Measurements from ENCODE around the gene ZFP1.
A peak's percentile ranks its signal among the peaks of the same experiment; 100 is the strongest.

ZFP1 gene

DNA sequence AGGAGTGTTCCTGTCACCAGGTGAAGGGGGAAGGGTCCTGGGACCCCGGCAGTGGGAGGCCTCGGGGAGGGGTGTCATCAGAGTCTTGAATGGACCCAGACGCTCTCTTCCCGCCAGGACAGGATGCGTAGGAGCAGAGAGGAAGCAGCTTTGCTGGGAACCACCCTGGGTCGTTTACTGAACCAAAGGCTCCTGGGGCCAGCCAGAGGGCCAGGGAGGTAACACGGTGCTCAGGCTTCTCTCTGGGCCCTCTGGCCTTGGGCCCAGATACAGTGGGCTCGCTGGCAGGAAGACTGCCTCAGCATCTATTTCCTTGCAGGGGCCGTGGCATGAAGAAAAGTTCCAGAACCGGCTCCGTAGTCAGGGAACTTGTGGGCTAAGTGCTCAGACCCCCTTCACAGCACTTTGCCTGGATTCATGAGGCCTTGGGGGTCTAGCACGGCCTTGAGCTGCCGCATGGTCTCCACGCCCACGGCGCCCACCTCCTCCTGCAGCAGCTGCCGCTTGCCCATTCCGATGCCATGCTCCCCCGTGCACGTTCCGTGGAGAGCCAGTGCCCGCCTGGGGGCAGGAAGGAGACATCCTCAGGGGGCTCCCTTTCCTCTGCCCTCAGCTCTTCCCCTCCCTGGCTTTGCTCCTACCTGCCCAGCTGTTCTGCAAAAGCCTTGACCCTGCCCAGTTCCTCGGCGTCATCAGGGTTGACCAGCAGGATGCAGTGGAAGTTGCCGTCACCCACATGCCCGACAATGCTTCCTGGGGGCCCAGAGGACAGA lies 36.2 kb upstream of the ZFP1 start:
- DNase-seq = no peak
- Mint-ChIP-seq H3K27me3 (ENCODE audit: low read depth, poor library complexity) (no peaks in the 10 kb centered on the region), H3K4me1 (peaks cover 65% of the 10 kb centered on the region), H3K27ac (peak overlapping the region; percentile 90), H3K9me3 (no peaks in the 10 kb centered on the region), H3K36me3 (ENCODE audit: low read depth) (no peaks in the 10 kb centered on the region), H3K4me3 (no peak overlapping the region)
- no peak for TF ChIP-seq CTCF (IDR thresholded peaks at IDR 0.05)

DNA sequence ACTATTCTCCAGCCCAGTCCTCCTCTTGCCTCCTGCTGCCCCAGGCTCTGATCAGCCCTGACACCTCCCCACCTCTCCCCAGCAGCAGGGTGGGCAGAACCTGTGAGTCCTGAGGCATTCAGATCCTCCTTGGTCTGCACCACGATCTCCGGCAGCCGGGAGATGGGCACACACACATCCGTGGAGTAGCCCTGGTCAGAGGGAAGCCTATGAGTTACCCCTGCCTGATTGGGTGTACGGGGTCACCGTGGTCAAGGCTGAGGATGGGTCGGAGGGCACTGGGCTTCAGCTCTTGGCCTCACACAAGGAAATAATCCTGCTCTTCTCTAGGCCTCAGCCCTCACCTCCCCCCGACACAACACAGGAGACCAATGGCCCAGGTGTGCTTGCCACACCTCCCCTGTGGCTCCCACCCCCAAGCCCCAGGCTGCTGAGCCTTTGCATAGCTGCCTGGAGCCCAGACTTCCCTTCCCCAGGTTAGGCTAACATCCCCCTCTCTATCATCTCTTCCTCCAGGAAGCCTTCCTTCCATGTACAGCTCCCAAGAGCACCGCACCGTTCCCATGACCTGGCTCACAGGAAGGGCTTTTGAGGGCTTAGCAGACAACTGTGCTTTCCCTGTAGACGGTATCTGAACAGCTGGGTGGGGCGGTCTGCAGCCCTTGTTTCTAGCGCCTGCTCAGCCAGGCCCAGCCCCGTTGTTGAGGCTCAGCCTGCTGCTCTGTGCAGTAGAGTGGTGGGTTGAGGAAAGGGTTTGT lies 35.4 kb upstream of the ZFP1 start:
- H3K27ac Mint-ChIP-seq = peak overlapping the region; percentile 90
- no peaks in the 10 kb centered on the region for H3K36me3 Mint-ChIP-seq (ENCODE audit: low read depth)
- H3K4me1 Mint-ChIP-seq = peaks cover 57% of the 10 kb centered on the region
- H3K4me3 Mint-ChIP-seq = no peak overlapping the region
- H3K27me3 Mint-ChIP-seq (ENCODE audit: low read depth, poor library complexity) = no peaks in the 10 kb centered on the region
- no peaks in the 10 kb centered on the region for H3K9me3 Mint-ChIP-seq
- DNase-seq = no peak
- no peak for TF ChIP-seq CTCF (IDR thresholded peaks at IDR 0.05)

DNA sequence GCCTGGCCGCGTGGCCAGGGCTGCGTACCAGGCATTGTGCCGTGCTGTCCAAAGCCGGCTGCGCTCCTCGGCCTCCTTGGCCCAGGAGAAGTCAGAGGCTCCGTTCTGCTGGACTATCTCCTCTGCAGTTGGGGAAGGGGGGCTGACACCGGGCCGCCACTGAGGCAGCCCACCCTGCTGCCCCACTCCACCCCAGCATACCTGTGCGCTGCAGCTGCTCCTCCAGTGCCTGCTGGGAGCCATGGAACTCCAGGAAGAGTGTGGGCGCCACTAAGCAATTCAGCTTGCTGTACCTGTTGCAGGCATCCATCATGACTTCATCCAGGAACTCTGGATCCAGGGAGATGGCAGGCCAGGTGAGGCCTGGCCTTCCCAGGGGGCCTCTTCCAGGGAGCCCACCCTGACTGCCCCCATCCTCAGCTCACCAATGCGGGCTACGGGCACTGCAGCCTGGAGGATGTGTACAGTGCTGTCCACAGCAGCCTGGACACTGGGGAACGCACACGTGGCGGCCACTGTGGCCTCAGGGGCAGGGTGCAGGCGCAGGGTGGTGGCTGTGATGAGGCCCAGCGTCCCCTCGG lies 34.7 kb upstream of the ZFP1 start:
- no peak for DNase-seq
- H3K36me3 Mint-ChIP-seq (ENCODE audit: low read depth) = no peaks in the 10 kb centered on the region
- H3K4me3 Mint-ChIP-seq = no peak overlapping the region
- H3K27ac Mint-ChIP-seq = no peak overlapping the region
- no peaks in the 10 kb centered on the region for H3K27me3 Mint-ChIP-seq (ENCODE audit: low read depth, poor library complexity)
- no peak for TF ChIP-seq CTCF (IDR thresholded peaks at IDR 0.05)
- no peaks in the 10 kb centered on the region for H3K9me3 Mint-ChIP-seq
- peaks cover 50% of the 10 kb centered on the region for H3K4me1 Mint-ChIP-seq

- DNase-seq = no peak
- no peak overlapping the region for H3K4me3 Mint-ChIP-seq
- H3K4me1 Mint-ChIP-seq = peaks cover 46% of the 10 kb centered on the region
- no peaks in the 10 kb centered on the region for H3K27me3 Mint-ChIP-seq (ENCODE audit: low read depth, poor library complexity)
- no peak overlapping the region for H3K27ac Mint-ChIP-seq
- no peaks in the 10 kb centered on the region for H3K9me3 Mint-ChIP-seq
- no peak for TF ChIP-seq CTCF (IDR thresholded peaks at IDR 0.05)
- no peaks in the 10 kb centered on the region for H3K36me3 Mint-ChIP-seq (ENCODE audit: low read depth)
Measured at GRCh38 chr16:75114179-75114945, 34.0 kb upstream of the ZFP1 start.

DNA sequence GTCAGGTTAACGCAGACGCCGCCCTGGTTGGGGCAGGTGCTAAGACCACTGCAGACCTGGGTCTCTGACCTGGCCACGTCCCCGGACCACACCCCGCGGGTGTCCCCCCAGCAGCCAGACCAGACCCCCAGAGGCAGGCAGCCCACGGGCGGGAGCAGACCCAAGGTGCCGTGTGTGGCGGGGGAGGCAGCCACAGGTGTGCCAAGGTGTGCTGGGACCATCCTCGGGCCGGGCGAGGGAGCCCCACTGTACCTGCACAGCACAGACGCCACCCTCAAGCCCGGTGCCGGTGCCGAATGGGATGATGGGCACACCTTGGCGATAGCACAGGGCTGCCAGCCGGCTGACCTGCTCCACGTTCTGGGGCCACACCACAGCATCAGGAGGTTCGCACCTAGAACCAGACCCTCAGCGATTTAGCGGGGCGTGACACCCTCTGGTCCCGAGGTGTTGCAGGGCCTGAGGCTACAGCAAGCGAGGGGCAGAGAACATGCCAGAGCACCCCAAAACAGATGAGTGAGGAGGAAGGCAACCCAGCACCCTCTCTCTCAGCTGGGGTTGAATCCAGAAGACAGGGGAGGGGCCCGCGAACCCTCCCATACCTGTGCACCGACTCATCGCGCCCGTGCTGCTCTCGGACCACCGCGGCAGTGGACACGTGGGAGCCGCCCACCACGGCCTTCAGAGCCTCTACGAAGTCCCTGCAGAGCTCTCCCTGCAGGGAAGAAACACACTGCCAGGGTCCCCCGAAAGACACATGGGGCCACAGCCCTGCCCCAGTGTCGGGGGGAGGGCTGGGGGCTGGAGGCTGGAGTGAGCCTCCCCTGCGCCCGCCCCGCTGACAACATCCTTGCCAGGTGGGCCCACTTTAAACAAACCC lies 33.1 kb upstream of the ZFP1 start:
- Mint-ChIP-seq H3K4me1 (peaks cover 48% of the 10 kb centered on the region), H3K4me3 (no peak overlapping the region), H3K9me3 (no peaks in the 10 kb centered on the region), H3K27ac (no peak overlapping the region), H3K27me3 (ENCODE audit: low read depth, poor library complexity) (no peaks in the 10 kb centered on the region), H3K36me3 (ENCODE audit: low read depth) (no peaks in the 10 kb centered on the region)
- no peak for TF ChIP-seq CTCF (IDR thresholded peaks at IDR 0.05)
- DNase-seq = no peak
